Fibroblast of the aortic adventitia (primary cell): ENCODE data around the gene SLIT3. TPM values are rescaled to one million over a fixed set of nuclear protein-coding genes. Genes with fewer than 3 reads are reported as not detected.

Experiments used
- DNase-seq: peaks from one replicate; pipeline ENCODE4 v3.0.0-alpha.2; 2010; ENCODE audit warnings: low read depth
- H3K4me3 ChIP-seq: 2 replicates; pipeline ENCODE4 v1.5.1; 2011; ENCODE audit warnings: low read depth, mild to moderate bottlenecking, control low read depth, low read length, moderate library complexity
- total RNA-seq: library from RNA; depleted of rRNA; stranded (reverse); fragments of >200 nt; gene quantifications from 2 replicates; pipeline ENCODE4 v1.2.3, GENCODE V29; 2012; ENCODE audit warnings: low replicate concordance
- TF ChIP-seq, protein P1 (sequence below): IDR thresholded peaks from 2 replicates; pipeline ENCODE4 v1.5.1; 2011; ENCODE audit warnings: mild to moderate bottlenecking, low read length, control low read depth, inconsistent platforms; ENCODE audit not compliant: insufficient read depth

Gene SLIT3
- total RNA-seq, 1 donor = 65.3 TPM

DNA sequence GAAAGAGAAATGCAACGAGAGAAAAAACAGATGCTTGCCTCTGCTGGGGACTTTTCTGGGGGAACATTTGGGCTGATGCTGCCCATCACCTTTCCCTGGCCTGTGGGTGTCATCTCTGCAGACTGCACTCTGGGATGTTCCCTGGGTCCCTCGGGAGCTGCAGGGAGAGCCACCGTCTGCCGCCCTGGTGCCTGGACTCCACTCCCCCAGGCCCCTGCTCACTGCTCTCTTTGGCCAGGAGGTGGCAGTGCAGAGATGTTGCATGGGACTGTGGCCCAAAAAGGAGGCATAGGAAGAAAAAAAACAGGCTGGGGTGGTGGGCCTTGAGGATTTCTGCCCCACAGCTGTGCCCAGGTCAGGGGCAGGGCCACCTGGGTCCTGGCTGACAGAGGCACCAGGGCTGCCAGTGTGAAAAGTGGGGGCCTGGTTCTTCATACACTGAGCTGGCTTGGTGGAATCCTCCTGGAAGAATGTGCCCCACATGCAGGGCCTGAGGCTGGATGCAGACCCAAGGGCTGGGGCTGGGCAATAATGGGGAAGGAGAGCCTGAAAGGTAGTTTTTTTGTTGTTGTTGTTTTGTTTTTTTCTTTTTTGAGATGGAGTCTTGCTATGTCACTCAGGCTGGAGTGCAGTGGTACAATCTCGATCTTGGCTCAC is 353.6 kb downstream of the SLIT3 start:
- H3K4me3 ChIP-seq = no peak overlapping the region
- TF ChIP-seq, protein P1, sequence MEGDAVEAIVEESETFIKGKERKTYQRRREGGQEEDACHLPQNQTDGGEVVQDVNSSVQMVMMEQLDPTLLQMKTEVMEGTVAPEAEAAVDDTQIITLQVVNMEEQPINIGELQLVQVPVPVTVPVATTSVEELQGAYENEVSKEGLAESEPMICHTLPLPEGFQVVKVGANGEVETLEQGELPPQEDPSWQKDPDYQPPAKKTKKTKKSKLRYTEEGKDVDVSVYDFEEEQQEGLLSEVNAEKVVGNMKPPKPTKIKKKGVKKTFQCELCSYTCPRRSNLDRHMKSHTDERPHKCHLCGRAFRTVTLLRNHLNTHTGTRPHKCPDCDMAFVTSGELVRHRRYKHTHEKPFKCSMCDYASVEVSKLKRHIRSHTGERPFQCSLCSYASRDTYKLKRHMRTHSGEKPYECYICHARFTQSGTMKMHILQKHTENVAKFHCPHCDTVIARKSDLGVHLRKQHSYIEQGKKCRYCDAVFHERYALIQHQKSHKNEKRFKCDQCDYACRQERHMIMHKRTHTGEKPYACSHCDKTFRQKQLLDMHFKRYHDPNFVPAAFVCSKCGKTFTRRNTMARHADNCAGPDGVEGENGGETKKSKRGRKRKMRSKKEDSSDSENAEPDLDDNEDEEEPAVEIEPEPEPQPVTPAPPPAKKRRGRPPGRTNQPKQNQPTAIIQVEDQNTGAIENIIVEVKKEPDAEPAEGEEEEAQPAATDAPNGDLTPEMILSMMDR = peak; percentile 87
- peak; percentile 38 for DNase-seq

DNA sequence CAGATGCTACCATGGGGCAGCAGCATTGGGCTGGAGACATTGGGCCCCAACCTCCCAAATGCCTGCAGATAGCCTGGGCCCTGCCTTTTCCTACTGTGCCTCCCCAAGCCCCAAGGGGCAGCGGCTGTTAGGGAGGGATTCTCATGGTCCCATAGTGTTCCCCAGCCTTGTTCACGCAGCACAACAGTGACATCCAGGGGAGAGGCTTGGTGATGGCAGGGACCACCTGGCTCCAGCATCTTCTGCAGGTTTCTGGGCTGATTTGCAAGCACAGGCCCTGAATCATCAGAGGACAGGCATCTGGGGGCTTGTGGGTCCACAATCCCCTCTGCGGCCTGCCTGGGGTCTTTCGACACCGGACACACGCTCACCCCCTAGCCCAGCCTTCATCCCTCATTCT is 354.6 kb downstream of the SLIT3 start:
- TF ChIP-seq, protein P1 = peak; percentile 21
- no peak for DNase-seq
- H3K4me3 ChIP-seq = no peak overlapping the region

DNA sequence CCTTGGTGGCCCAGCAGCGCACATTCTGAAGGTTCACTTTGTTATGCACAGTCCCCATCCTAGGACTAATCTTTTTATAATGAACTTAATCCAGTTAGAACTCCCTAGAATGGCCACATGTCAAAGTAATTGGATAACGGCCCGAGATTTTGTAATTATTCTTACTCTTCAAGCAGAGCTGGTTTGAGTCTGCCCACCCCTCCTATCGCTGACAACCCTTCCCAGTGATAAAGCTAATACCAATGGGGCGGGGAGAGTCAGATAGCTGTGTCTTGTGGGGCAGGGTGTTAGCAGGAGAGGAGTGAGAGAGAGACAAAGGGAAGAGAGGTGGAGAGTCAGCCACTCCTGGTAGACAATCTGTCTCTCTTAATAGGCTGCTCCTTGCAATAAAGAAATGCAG is 356.9 kb downstream of the SLIT3 start:
- TF ChIP-seq, protein P1 = no peak
- H3K4me3 ChIP-seq = no peak overlapping the region
- DNase-seq = no peak

DNA sequence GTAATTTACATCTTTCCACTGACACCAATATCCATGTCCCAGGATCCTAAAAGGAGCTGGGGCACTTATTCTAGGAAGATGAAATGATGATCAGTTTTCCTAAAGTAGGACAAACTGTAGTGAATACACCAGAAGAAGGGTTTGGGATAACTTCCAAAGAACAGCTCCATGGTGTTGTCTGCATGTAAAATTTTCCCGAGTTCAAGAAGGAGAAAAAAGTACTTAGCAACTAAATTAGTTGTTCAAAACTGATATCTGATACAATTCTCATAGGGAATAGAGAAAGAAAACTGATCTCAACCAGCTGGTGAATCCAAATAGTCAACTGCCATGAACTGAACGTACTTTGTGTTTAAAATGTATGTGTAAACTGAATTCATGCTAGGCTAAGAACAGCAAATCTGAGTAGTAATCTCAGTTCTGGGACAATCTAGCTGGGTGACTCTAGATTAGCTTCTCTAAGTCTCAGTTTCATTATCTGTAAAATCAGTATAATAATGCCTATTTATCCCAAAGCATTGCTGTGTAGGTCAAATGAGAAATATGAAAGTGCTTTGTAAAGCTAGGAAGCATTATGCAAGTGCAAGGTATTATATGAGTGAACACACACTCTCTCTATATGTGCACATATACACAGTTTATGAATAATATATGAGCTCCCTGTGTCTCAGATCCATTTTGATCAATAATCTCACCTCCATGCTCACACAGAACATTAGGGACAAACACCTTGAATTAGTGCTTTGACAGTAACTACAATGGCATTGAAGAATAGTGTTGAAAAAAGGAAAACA is 357.7 kb downstream of the SLIT3 start:
- no peak overlapping the region for H3K4me3 ChIP-seq
- DNase-seq = no peak
- TF ChIP-seq, protein P1 = no peak

DNA sequence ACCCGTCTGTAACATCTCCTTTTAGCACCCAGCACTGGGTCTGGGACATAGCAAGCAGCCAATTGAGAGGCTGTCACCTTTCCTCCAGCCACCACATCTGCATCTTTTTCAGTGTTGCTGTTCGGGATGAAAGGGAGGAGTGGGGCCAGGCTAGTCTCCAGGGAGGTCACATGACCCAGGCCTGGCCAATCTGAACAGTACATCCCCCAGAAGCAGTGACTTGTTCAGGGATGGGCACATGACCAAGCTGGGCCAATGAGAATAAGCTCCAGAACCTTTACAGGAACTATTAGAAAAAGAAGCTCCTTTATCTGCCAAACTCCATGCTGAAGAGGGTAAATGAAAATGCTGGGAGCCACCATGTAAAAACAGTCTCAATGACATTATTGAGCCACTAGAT is 359.0 kb downstream of the SLIT3 start:
- no peak for DNase-seq
- TF ChIP-seq, protein P1 = no peak
- H3K4me3 ChIP-seq = no peak overlapping the region

DNA sequence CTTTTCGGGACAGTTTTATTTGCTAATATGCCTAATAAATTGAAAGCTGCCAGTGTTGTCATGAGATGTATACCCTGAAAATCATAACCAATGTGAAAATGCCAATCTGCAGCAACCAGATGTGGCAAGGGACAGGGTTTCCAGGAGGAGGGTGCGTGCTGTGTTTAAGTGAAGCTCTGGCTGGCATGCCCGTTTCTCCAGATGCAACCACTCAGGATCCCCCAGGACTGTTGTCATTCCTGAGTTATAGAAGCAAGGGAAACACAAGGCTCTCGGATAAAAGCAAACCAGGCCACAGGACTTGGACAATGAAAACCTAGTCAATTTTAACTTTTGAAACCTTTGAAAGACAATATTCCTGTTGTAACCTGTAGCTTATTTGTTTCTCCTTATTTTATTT is 360.2 kb downstream of the SLIT3 start:
- no peak overlapping the region for H3K4me3 ChIP-seq
- no peak for DNase-seq
- TF ChIP-seq, protein P1 = no peak
